H1 (cell line): Measurements from ENCODE around the gene C2orf66. TPM values are rescaled to one million over a fixed set of nuclear protein-coding genes. Genes with fewer than 3 reads are reported as not detected.

Experiments
- CTCF ChIA-PET: fragments of 300-600 bp; sonication (Branson Sonifier 250); formaldehyde crosslinking; loops from one replicate; lab custom pipeline; 2021; ENCODE audit not compliant: partially characterized antibody; lab: Charles Lee
- POLR2A ChIA-PET: fragments of 300-600 bp; sonication (Branson Sonifier 250); formaldehyde crosslinking; loops from one replicate; lab custom pipeline; 2021; ENCODE audit warnings: inconsistent platforms; ENCODE audit not compliant: partially characterized antibody; lab: Charles Lee
- DNase-seq, 2 experiments: peaks; one replicate each; pipeline versions ENCODE4 v3.0.0 to v3.0.0-alpha.2; 2010 to 2022; ENCODE audit warnings: low spot score in 2 of 2, low read depth in 1 of 2, mixed read lengths in 1 of 2
- FAIRE-seq: peaks from 2 replicates; lab custom pipeline; 2011; peaks lifted over from hg19 to GRCh38; lab: Jason Lieb, UNC
- H2AFZ ChIP-seq: 2 replicates; pipeline ENCODE4 v1.8.1; 2012; ENCODE audit warnings: low read length, inconsistent platforms
- H2AK5ac ChIP-seq: 2 replicates; pipeline ENCODE4 v1.6.1; 2013; ENCODE audit warnings: low read depth, low read length
- H2BK120ac ChIP-seq: replicated peaks from 2 replicates; pipeline ENCODE3; 2013; ENCODE audit warnings: low read depth, low read length, inconsistent platforms
- H2BK12ac ChIP-seq: 2 replicates; pipeline ENCODE4 v1.6.1; 2013; ENCODE audit warnings: low read depth, low read length
- H2BK15ac ChIP-seq: 2 replicates; pipeline ENCODE4 v1.6.1; 2013; ENCODE audit warnings: low read length
- H2BK20ac ChIP-seq: 2 replicates; pipeline ENCODE4 v1.6.1; 2013; ENCODE audit warnings: low read length
- H2BK5ac ChIP-seq: 2 replicates; pipeline ENCODE4 v1.6.1; 2013; ENCODE audit warnings: low read depth, low read length
- H3K14ac ChIP-seq: 2 replicates; pipeline ENCODE4 v1.6.1; 2013; ENCODE audit warnings: inconsistent platforms; ENCODE audit not compliant: insufficient read length
- H3K18ac ChIP-seq: 2 replicates; pipeline ENCODE4 v1.6.1; 2013; ENCODE audit warnings: low read length; ENCODE audit errors: extremely low read depth
- H3K23ac ChIP-seq: 2 replicates; pipeline ENCODE4 v1.6.1; 2013; ENCODE audit warnings: inconsistent platforms; ENCODE audit not compliant: insufficient read length
- H3K23me2 ChIP-seq: 2 replicates; pipeline ENCODE4 v1.6.1; 2013; ENCODE audit warnings: low read depth, low read length
- H3K27ac ChIP-seq: 2 replicates; pipeline ENCODE4 v1.6.1; 2011; ENCODE audit warnings: low read depth, low read length, inconsistent platforms
- H3K27me3 ChIP-seq, 4 experiments: replicated peaks in 1 of 4; 1 replicate in 1 of 4; 2 replicates in 3 of 4; pipeline versions ENCODE4 v1.6.1 to v1.8.1; 2011 to 2013; ENCODE audit warnings: low read length in 3 of 4, mild to moderate bottlenecking in 3 of 4, inconsistent platforms in 2 of 4, mixed read lengths in 2 of 4, moderate library complexity in 1 of 4; ENCODE audit not compliant: control insufficient read depth in 3 of 4, insufficient read depth in 3 of 4; ENCODE audit errors: extremely low read depth in 1 of 4
- H3K36me3 ChIP-seq, 4 experiments: 2 replicates each; pipeline versions ENCODE4 v1.6.1 to v1.8.1; 2011 to 2013; ENCODE audit warnings: mild to moderate bottlenecking in 4 of 4, low read length in 3 of 4, moderate library complexity in 2 of 4, control low read depth in 1 of 4, inconsistent platforms in 1 of 4; ENCODE audit not compliant: insufficient read depth in 4 of 4, control insufficient read depth in 2 of 4
- H3K4ac ChIP-seq: replicated peaks from 2 replicates; pipeline ENCODE3; 2013; ENCODE audit warnings: low read length, low read depth, mixed read lengths, inconsistent platforms; ENCODE audit not compliant: insufficient read length
- H3K4me1 ChIP-seq, 4 experiments: replicated peaks in 1 of 4; 1 replicate in 1 of 4; 2 replicates in 3 of 4; pipeline versions ENCODE4 v1.6.1 to v1.8.1; 2011 to 2013; ENCODE audit warnings: low read length in 3 of 4, inconsistent platforms in 2 of 4, mixed read lengths in 1 of 4; ENCODE audit not compliant: insufficient read depth in 4 of 4, control insufficient read depth in 3 of 4
- H3K4me2 ChIP-seq, 2 experiments: 2 replicates each; pipeline versions ENCODE4 v1.6.1 to v1.8.1; 2011 to 2013; ENCODE audit warnings: low read depth in 2 of 2, low read length in 2 of 2, control low read depth in 1 of 2, inconsistent platforms in 1 of 2, mild to moderate bottlenecking in 1 of 2; ENCODE audit not compliant: insufficient read depth in 1 of 2
- H3K4me3 ChIP-seq, 4 experiments: fragments of 200-600, 300-600 bp in 1 of 4; sonication (generic), shearing (Covaris generic), sonication (Bioruptor Twin) in 1 of 4; 2 replicates each; pipeline versions ENCODE4 v1.5.1 to v1.8.1; 2011 to 2016; ENCODE audit warnings: low read length in 4 of 4, low read depth in 3 of 4, control low read depth in 2 of 4, inconsistent platforms in 2 of 4, mild to moderate bottlenecking in 2 of 4, mixed read lengths in 1 of 4, moderate library complexity in 1 of 4; ENCODE audit not compliant: insufficient read depth in 2 of 4; ENCODE audit errors: extremely low read depth in 1 of 4
- H3K56ac ChIP-seq: replicated peaks from 2 replicates; pipeline ENCODE3; 2013; ENCODE audit warnings: low read depth, mild to moderate bottlenecking, mixed read lengths, low read length, inconsistent platforms; ENCODE audit not compliant: insufficient read length
- H3K79me1 ChIP-seq: 2 replicates; pipeline ENCODE4 v1.6.1; 2013; ENCODE audit warnings: low read depth, low read length, control low read depth
- H3K79me2 ChIP-seq, 2 experiments: 2 replicates each; pipeline versions ENCODE4 v1.6.1 to v1.8.1; 2012 to 2013; ENCODE audit warnings: low read length in 2 of 2, mild to moderate bottlenecking in 2 of 2, inconsistent platforms in 1 of 2; ENCODE audit not compliant: insufficient read depth in 2 of 2, control insufficient read depth in 1 of 2
- H3K9ac ChIP-seq, 4 experiments: replicated peaks in 1 of 4; 1 replicate in 1 of 4; 2 replicates in 3 of 4; pipeline versions ENCODE4 v1.6.1 to v1.8.1; 2011 to 2013; ENCODE audit warnings: low read depth in 3 of 4, low read length in 3 of 4, control low read depth in 2 of 4, mild to moderate bottlenecking in 2 of 4, moderate library complexity in 2 of 4, inconsistent platforms in 1 of 4; ENCODE audit errors: extremely low read depth in 1 of 4
- H3K9me3 ChIP-seq, 2 experiments: 2 replicates each; pipeline versions ENCODE4 v1.6.1 to v1.8.1; 2012 to 2013; ENCODE audit warnings: mild to moderate bottlenecking in 2 of 2, moderate library complexity in 2 of 2, control low read depth in 1 of 2, inconsistent platforms in 1 of 2, low read depth in 1 of 2, low read length in 1 of 2, mixed read lengths in 1 of 2; ENCODE audit not compliant: insufficient read depth in 2 of 2
- H4K20me1 ChIP-seq, 2 experiments: replicated peaks in 1 of 2; 2 replicates each; pipeline versions ENCODE3 to v1.8.1; 2011 to 2013; ENCODE audit warnings: inconsistent platforms in 2 of 2, low read length in 2 of 2, mild to moderate bottlenecking in 1 of 2; ENCODE audit not compliant: insufficient read depth in 2 of 2, control insufficient read depth in 1 of 2
- H4K5ac ChIP-seq: 2 replicates; pipeline ENCODE4 v1.6.1; 2013; ENCODE audit warnings: low read length, low read depth, mixed read lengths, inconsistent platforms; ENCODE audit not compliant: insufficient read length
- H4K8ac ChIP-seq: 2 replicates; pipeline ENCODE4 v1.8.0; 2013; ENCODE audit warnings: mild to moderate bottlenecking, moderate library complexity, low read length, inconsistent platforms; ENCODE audit not compliant: insufficient read depth; ENCODE audit errors: extremely low read depth
- H4K91ac ChIP-seq: replicated peaks from 2 replicates; pipeline ENCODE3; 2013; ENCODE audit warnings: low read length, mixed read lengths, inconsistent platforms; ENCODE audit not compliant: insufficient read length
- CHD1 ChIP-seq: IDR thresholded peaks from 2 replicates; pipeline ENCODE4 v1.6.1; 2012; ENCODE audit warnings: low read depth, low read length, improper control_type of control experiment
- CREB1 ChIP-seq: IDR thresholded peaks from 2 replicates; pipeline ENCODE4 v1.6.1; 2012; ENCODE audit warnings: inconsistent platforms
- EP300 ChIP-seq, 2 experiments: IDR thresholded peaks; 1 replicate in 1 of 2; 2 replicates in 1 of 2; pipeline ENCODE4 v1.6.1; 2011 to 2012; ENCODE audit warnings: low read depth in 2 of 2, low read length in 2 of 2, mild to moderate bottlenecking in 2 of 2, borderline replicate concordance in 1 of 2, inconsistent platforms in 1 of 2, moderate library complexity in 1 of 2
- NRF1 ChIP-seq: IDR thresholded peaks from 2 replicates; pipeline ENCODE4 v1.6.1; 2011; ENCODE audit warnings: mild to moderate bottlenecking, low read depth, low read length, improper control_type of control experiment
- RXRA ChIP-seq: IDR thresholded peaks from 2 replicates; pipeline ENCODE4 v1.6.1; 2011; ENCODE audit warnings: low read depth, mild to moderate bottlenecking, low read length, moderate library complexity; ENCODE audit not compliant: insufficient read depth
- WGBS, 2 experiments: shearing (Covaris generic) in 1 of 2; methylation state at CpG; one replicate each; pipeline versions ENCODE4 v1.1.6 to v1.1.7; 2013 to 2015; ENCODE audit warnings: low lambda C conversion rate in 2 of 2, mixed read lengths in 2 of 2, inconsistent platforms in 1 of 2, low coverage in 1 of 2, missing lambda C conversion rate in 1 of 2; ENCODE audit not compliant: insufficient replicate concordance in 2 of 2, insufficient coverage in 1 of 2, insufficient read length in 1 of 2; ENCODE audit errors: extremely low coverage in 1 of 2, missing lambda C conversion rate in 1 of 2; 5-methylcytosine and 5-hydroxymethylcytosine counted together
- polyA plus RNA-seq, 7 experiments: library from polyadenylated mRNA; depleted of rRNA in 3 of 7; stranded (reverse) in 5 of 7; unstranded in 2 of 7; fragments of >200 nt in 5 of 7; fragments of 200-250 nt in 2 of 7; gene quantifications; 1 replicate in 5 of 7; 2 replicates in 1 of 7; 4 replicates in 1 of 7; pipeline versions ENCODE4 v1.2.1 to v1.2.3, GENCODE V29; 2011 to 2013; ENCODE audit warnings: missing spikeins in 2 of 7, mixed read lengths in 2 of 7
- total RNA-seq: library from RNA; stranded (reverse); fragmentation: NEBNext Ultra II Directional; extraction: Animal tissue kit (Norgen Biotek cat#: 25700); gene quantifications from 2 replicates; pipeline ENCODE4 v1.2.1, GENCODE V29; 2021

Gene C2orf66
- total and polyA plus RNA-seq, 2 of the 8 experiments (the other 6 are each of a cell fraction or from before 2014, with no cell fraction given): not detected

- H2BK120ac ChIP-seq: no peak overlapping the region
- no peaks in the 10 kb centered on the region for H3K9me3 ChIP-seq
- H3K23ac ChIP-seq: no peak overlapping the region
- H3K9ac ChIP-seq: no peak overlapping the region
- ChIA-PET POLR2A (interaction anchor here (1.2 kb wide), 1 partner anchor 9 kb away, joined by 4 read pairs; no protein-coding TSS in a partner anchor), CTCF (no interaction called here)
- H2BK5ac ChIP-seq: no peak overlapping the region
- H3K18ac ChIP-seq: no peak overlapping the region
- H2BK20ac ChIP-seq: no peak overlapping the region
- no peak overlapping the region for H2BK12ac ChIP-seq
- H3K79me2 ChIP-seq: no peaks in the 10 kb centered on the region
- no peak overlapping the region for H4K8ac ChIP-seq
- H3K4me2 ChIP-seq: no peak overlapping the region
- H4K91ac ChIP-seq: no peak overlapping the region
- no peaks in the 10 kb centered on the region; the same call in 1 of the 2 replicates for H3K23me2 ChIP-seq
- DNase-seq (no peak), FAIRE-seq (no peak)
- H3K4me3 ChIP-seq: no peak overlapping the region
- TF ChIP-seq CREB1 (no peak), RXRA (no peak), NRF1 (no peak), EP300 (IDR thresholded peaks at IDR 0.05; ENCODE audit: borderline replicate concordance in 1 of 2, low read depth in 2 of 2, low read length in 2 of 2) (no peak), CHD1 (no peak)
- H3K27me3 ChIP-seq: no peaks in the 10 kb centered on the region
- no peak overlapping the region for H2BK15ac ChIP-seq
- H3K4ac ChIP-seq: no peak overlapping the region
- no peak overlapping the region for H2AK5ac ChIP-seq
- H3K4me1 ChIP-seq: no peaks in the 10 kb centered on the region
- no peak overlapping the region for H3K27ac ChIP-seq
- H2AFZ ChIP-seq: no peak overlapping the region
- 88% methylated on average over 3 of the region's 3 CpGs; no CpG with 5 or more reads in 1 of the 2 experiments for WGBS, 2 experiments
- H4K20me1 ChIP-seq: no peaks in the 10 kb centered on the region
- no peaks in the 10 kb centered on the region for H3K79me1 ChIP-seq
- H4K5ac ChIP-seq: no peak overlapping the region
- H3K14ac ChIP-seq: no peak overlapping the region
- peaks cover 0 to 46% (median 6%) of the 10 kb centered on the region in 4 experiments; a peak in 7 of 8 replicates for H3K36me3 ChIP-seq
- no peak overlapping the region for H3K56ac ChIP-seq
These were observed 36.2 kb upstream of the C2orf66 start for GRCh38 chr2:196845371-196845770.
